Testis (tissue), 2 donors: ENCODE results near the gene XPNPEP1.

Experiments used
- CTCF ChIP-seq, 3 experiments: fragments of 450-650 bp in 2 of 3; fragments of 200-600 bp in 1 of 3; sonication (generic) in 1 of 3; IDR thresholded peaks; one replicate each; pipeline ENCODE4 v1.5.1; 2016 to 2019; ENCODE audit warnings: antibody characterized with exemption in 3 of 3, mild to moderate bottlenecking in 2 of 3, moderate library complexity in 1 of 3
- POLR2A ChIP-seq: fragments of 450-650 bp; IDR thresholded peaks from one replicate; pipeline ENCODE4 v1.6.1; 2017; ENCODE audit warnings: antibody characterized with exemption, mild to moderate bottlenecking, moderate library complexity

GRCh38 chr10:109945473-109946177, 22.3 kb upstream of the XPNPEP1 start:
- TF ChIP-seq CTCF (IDR thresholded peaks at IDR 0.05) = no peak
- no peak for TF ChIP-seq POLR2A
